Esophagus mucosa (tissue), 1 donor: ENCODE data around the gene LEF1. TPM values are rescaled to one million over a fixed set of nuclear protein-coding genes. Genes with fewer than 3 reads are reported as not detected.
"Not testable (repeated sequence)": the region's sequence is repeated elsewhere in the genome, so short reads cannot be mapped to it uniquely, and the experiment has no call there.

Experiments
- ATAC-seq: fragments of 200-7000 bp; cut with Tn5 transposase; one replicate; pipeline ENCODE4 v1.9.1; 2020
- total RNA-seq: library from RNA; stranded (reverse); gene quantifications from one replicate; pipeline ENCODE4 v1.2.4, GENCODE V29; 2023
- donor health status: DM: yes; HTN: yes; CAD: no.

The LEF1 gene
- total RNA-seq, 1 donor from 2014 or later: 10.0 TPM

DNA sequence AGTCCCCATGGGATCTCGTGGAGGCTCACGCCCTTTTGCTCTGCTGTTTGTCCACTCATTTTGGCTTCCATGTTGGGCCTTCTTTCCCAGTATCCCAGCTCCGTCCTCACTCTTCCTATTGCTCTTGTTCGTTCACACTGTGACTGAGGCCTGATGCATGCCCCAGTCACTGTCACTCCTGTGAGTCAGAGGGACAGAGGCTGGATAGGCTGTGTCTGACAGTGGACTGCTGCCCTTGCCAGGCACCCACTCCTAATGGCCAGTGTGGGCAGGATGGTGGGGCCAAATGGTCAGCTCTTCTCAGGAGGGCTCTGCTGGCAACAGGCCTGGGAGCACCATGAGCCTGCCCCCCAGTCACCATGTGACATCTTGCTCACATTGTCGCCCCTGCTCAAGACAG lies 139.0 kb downstream of the LEF1 start:
- ATAC-seq: peak; percentile 17

DNA sequence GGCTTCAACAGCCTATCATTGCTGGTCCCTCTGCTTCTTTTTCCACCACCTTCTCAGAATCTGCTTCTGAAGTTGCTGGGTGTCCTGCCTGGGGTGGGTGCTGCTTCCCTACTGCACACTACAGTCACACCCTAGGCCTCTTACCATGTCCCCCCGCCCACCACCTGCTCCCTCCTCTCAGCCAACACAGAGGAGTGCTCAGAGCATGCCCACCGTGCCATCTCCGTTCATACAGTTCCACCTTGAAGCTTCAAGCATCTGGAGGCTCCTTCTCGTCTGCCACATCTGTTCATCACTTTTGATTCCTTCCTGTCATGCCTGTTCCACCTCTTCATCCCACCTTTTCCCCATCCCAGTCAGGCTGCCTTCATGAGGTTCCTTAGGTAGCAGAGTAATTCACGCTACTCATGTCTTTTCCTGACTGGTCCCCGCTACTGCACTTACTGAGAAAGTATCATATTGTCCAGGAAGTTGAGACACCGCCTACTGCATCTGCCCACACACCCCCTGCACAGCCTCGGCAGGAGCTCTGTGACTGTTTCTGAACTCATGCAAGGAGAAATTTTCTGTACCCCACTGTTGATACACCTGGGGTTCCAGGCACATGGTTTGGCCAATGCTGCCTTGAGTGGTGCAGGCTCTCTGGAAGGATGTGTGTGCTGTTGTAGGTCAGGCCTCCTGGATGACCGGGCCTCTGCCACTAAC lies 139.6 kb downstream of the LEF1 start:
- ATAC-seq: no peak

DNA sequence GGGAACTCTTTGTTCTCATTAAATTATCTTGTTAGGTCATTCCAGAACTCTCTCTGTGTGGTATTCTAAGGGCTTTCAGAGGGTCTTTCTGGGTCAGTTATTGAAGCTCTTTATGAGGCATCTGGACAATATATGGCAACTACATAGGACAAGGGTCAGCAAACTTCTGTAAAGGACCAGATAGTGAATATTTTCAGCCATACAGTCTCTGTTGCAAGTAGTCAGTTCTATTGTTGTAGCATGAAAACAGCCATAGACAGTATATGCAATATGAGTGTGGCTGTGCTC lies 143.9 kb downstream of the LEF1 start:
- ATAC-seq: no peak

- no peak for ATAC-seq
Measured at GRCh38 chr4:108024085-108024877, 144.5 kb downstream of the LEF1 start.

- ATAC-seq: no peak
Measured at GRCh38 chr4:108018884-108019187, 149.9 kb downstream of the LEF1 start.

DNA sequence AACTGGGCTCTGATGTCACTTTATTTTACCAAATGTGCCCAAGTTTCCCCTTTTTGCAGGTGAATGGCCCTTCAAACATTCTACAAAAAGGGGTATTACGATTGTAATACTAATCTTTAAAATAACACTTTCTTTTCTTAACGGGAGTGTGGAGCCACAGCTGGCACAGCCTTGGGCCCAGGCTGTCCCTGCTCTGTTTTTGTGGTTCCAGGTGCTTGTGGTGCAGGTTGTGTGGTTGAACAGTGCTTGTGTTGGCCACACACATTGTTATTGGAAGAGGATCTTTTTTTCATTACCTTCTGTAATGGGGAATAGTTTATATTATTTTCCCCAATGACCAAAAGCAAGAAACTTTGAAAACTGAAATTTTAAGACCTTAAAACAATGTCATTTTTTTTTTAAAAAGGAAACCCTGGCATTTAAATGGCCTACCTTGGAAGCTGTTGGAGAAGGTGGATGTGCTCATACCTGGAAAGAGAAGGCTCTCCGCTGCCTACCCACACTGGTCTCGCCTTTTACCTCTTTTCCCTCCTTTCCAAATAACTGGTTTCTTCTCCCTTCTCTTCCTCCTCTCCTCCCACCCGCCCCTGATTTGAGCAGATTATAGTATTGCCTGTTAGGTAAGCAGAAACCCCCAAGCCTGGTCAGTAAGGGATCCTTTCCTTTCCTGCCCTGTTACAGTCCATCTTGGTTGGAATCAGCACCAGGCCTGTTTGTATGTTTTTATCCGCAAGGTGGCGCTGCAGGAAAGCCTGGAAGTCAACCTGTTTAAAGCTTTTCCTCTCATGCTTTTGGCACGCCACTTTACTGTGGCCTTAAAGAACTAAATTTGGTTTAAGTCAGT lies 150.5 kb downstream of the LEF1 start:
- peak; percentile 63 for ATAC-seq

GRCh38 chr4:108013955-108014354 lies 154.8 kb downstream of the LEF1 start:
- ATAC-seq: no peak

DNA sequence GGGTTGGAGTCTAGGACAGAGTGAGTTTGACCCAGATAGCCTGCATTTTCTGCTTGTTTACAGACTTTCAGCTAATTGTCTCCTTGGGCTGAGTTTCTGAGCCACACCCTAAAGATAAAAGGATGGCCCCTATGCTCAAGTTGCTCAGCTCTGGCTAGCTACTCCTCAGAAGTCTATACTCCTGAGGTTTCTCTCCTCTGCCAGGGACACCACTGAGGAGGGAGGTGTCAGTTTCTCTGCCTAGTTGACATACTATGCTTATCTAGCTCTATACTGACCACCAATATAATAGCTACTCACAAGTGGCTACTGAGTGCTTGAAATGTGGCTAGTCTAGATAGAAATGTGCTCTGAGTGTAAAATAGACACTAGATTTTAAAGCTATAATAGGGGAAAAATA lies 155.4 kb downstream of the LEF1 start:
- ATAC-seq: no peak

DNA sequence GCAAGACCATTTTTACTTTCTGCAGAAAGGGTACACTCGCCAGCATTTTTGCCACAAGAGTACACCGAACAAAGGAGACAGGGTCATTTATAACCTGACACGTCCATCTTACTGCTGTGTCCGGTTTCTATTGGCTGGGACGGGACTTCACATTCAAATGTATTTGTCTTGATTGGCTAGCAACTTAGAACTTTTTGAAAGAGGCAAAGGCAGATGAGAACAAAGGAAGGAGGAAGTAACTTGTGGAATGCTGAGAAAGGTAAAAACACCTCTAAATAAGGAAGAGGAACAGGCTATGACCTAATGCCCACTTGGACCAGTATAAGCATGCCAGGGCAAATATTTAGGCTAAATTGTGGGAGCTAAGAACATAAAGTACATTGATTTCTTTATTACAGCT lies 156.3 kb downstream of the LEF1 start:
- not testable (repeated sequence) for ATAC-seq

GRCh38 chr4:108010167-108010566 lies 158.6 kb downstream of the LEF1 start:
- no peak for ATAC-seq

GRCh38 chr4:108008721-108009120 lies 160.0 kb downstream of the LEF1 start:
- ATAC-seq: peak; percentile 94

GRCh38 chr4:108007984-108008383 lies 160.7 kb downstream of the LEF1 start:
- ATAC-seq: no peak

DNA sequence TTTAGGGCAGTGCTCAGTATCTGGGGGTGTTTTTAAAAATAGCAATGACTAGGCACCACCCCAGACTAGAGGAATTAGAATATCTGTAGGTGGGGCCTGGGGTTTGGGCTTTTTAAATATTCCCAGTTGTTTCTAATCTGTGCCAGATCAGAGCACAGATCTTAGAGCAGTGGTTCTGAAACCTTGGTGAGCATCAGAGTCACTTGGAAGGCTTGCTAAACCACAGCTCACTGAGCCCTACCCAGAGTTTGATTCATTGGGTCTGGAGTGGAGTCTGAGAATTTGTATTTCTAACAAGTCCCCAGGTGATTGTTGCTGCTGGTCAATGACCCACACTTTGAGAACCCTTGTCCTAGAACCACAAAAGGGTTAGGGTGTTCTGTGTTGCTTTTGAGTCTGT lies 162.4 kb downstream of the LEF1 start:
- ATAC-seq: no peak

GRCh38 chr4:108005807-108006206 lies 162.9 kb downstream of the LEF1 start:
- no peak for ATAC-seq

DNA sequence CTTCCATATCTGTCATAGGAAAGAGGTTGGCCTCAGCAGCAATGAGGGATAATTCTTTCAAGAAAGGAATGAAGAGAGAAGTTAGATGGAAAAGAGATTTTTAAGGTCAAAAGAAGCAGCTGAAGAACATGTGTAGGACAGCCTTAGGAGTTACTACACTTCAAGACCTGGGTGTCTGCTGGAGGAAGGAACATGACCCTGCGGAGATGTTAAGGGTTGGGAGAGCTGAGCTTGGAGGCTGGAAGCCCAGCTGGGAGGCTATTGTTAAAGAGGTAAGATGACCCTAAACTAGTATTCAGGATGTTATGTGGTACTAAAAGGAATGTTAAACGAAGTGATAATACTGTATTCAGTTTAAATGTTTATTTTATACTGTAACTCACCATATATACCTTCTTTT lies 164.1 kb downstream of the LEF1 start:
- ATAC-seq: no peak

GRCh38 chr4:108003982-108004515 lies 164.7 kb downstream of the LEF1 start:
- no peak for ATAC-seq

- peak; percentile 38 for ATAC-seq
Measured at GRCh38 chr4:108001540-108002135, 167.1 kb downstream of the LEF1 start.

DNA sequence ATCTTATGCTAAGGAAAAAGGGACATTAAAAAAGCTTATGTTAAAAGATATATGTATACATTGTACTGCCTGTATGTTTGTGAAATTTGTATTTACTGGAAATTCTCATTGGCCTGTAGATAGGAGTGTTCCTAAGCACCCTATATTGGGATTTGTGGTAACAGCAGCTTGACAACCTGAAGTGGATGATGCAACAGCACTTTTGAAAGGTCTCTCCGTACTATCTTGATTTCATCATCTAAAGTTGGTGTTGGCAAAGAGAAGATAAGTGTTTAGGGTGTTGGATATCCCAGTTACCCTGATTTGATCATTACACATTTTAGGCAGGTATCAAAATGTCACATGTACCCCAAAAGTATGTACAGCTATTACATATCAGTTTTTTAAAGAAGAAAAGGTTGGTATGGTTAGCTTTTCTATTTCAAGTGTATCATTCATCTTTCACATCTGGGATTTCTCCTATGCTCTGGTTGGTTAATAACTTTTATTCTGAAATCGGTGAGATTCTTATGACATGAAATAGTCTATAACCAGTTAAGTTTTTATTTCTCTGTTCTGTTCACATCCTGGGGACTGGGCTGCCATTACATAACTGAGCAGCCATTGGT lies 168.7 kb downstream of the LEF1 start:
- ATAC-seq: no peak

GRCh38 chr4:107997794-107998193 lies 170.9 kb downstream of the LEF1 start:
- ATAC-seq: no peak
